Neural progenitor cell (in vitro differentiated cells): ENCODE results near the gene ASB1.

ENCODE experiments used
- CTCF ChIP-seq: fragments of 200-600 bp; sonication (generic); IDR thresholded peaks from 2 replicates; pipeline ENCODE4 v1.5.1; 2017; ENCODE audit warnings: antibody characterized with exemption, mild to moderate bottlenecking
- EZH2phosphoT487 ChIP-seq: fragments of 200-600 bp; sonication (generic); IDR thresholded peaks from 2 replicates; pipeline ENCODE4 v1.6.1; 2017; ENCODE audit warnings: antibody characterized with exemption

DNA sequence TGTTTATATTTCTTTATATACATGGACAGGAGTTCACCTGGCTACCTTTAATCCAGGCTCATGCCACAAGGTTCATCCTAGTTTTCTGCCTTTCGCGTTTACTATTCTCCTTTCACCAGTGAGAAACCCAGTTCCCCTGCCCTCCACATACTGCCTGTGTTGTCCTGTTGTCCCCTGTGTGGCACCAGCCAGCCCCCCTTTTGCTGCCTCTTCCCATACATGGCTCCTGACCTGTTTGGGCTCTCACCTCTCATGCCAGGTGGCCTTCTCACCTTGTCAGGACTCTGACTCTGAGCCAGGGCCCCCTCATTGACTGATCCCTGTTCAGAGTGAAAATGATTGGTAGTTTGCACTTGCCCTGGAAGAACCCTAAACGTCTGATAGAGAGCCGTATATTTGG lies 13.6 kb downstream of the ASB1 start:
- TF ChIP-seq CTCF (no peak), EZH2phosphoT487 (no peak)
